Panc1 (cell line): Measurements from ENCODE around the gene CLIC1.

Experiments used
- CTCF ChIP-seq: fragments of 450-650 bp; IDR thresholded peaks from 2 replicates; pipeline ENCODE4 v1.5.1; 2017; ENCODE audit warnings: mild to moderate bottlenecking
- TCF7L2 ChIP-seq: IDR thresholded peaks from 2 replicates; pipeline ENCODE4 v1.6.1; 2011; ENCODE audit warnings: mild to moderate bottlenecking, low read depth, low read length, inconsistent platforms

- no peak for TF ChIP-seq CTCF
- no peak for TF ChIP-seq TCF7L2
Measured at GRCh38 chr6:31707701-31708100, 28.6 kb downstream of the CLIC1 start.
